ENCODE data around the gene EYS. TPM values are rescaled to one million over a fixed set of nuclear protein-coding genes. Genes with fewer than 3 reads are reported as not detected.

The EYS gene
- total RNA-seq, 2 donors from 2014 or later = not detected

- H3K4me3 ChIP-seq = no peak overlapping the region
- DNase-seq (ENCODE audit: low spot score) = no peak
- H3K9me3 ChIP-seq = no peaks in the 10 kb centered on the region
- no peaks in the 10 kb centered on the region for H3K4me1 ChIP-seq
- no peak overlapping the region for H3K27ac ChIP-seq
- peaks cover 41% of the 10 kb centered on the region for H3K36me3 ChIP-seq
- H3K27me3 ChIP-seq = no peaks in the 10 kb centered on the region
- no peak for TF ChIP-seq CTCF (IDR thresholded peaks at IDR 0.05)
These were observed 1992.9 kb downstream of the EYS start for GRCh38 chr6:63714091-63714490.

GRCh38 chr6:63713332-63713731, 1993.7 kb downstream of the EYS start:
- H3K27me3 ChIP-seq = no peaks in the 10 kb centered on the region
- H3K9me3 ChIP-seq = no peaks in the 10 kb centered on the region
- peaks cover 48% of the 10 kb centered on the region for H3K36me3 ChIP-seq

DNA sequence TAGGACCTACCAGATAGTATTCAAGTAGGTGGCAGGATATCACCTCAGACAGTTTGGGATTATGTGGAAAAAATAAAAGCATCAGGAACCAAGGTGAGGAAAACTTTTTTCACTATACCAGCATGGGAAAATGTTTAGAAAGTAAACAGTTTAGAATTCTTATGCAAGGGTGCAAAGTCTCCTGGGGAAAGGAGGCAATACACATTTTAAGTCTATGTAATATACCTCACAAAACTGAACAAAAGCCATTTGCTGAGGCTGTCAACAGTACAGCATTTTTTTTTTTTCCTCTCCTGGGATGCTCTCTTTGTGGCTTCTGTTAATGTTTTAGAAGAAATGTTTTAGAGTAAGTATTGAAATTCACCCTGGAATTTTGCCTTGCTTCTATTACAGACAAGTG, 1997.9 kb downstream of the EYS start:
- Histone ChIP-seq H3K36me3 (peaks cover 68% of the 10 kb centered on the region), H3K27ac (no peak overlapping the region), H3K9me3 (no peaks in the 10 kb centered on the region), H3K4me3 (no peak overlapping the region), H3K4me1 (no peaks in the 10 kb centered on the region), H3K27me3 (no peaks in the 10 kb centered on the region)
- TF ChIP-seq CTCF (IDR thresholded peaks at IDR 0.05) = no peak
- no peak for DNase-seq (ENCODE audit: low spot score)

More at GRCh38 chr6:63713332-63713731, 1993.7 kb downstream of the EYS start:
- no peak for TF ChIP-seq CTCF (IDR thresholded peaks at IDR 0.05)
- Histone ChIP-seq H3K4me1 (no peaks in the 10 kb centered on the region), H3K27ac (no peak overlapping the region), H3K4me3 (no peak overlapping the region)
- no peak for DNase-seq (ENCODE audit: low spot score)

- Histone ChIP-seq H3K4me3 (no peak overlapping the region), H3K27ac (no peak overlapping the region), H3K36me3 (peaks cover 73% of the 10 kb centered on the region), H3K4me1 (no peaks in the 10 kb centered on the region), H3K27me3 (no peaks in the 10 kb centered on the region), H3K9me3 (no peaks in the 10 kb centered on the region)
- no peak for TF ChIP-seq CTCF (IDR thresholded peaks at IDR 0.05)
- no peak for DNase-seq (ENCODE audit: low spot score)
These were observed 1998.4 kb downstream of the EYS start for GRCh38 chr6:63708631-63709030.

GRCh38 chr6:63706630-63707029, 2000.4 kb downstream of the EYS start:
- Histone ChIP-seq H3K27me3 (no peaks in the 10 kb centered on the region), H3K9me3 (no peaks in the 10 kb centered on the region), H3K4me1 (no peaks in the 10 kb centered on the region), H3K36me3 (peaks cover 70% of the 10 kb centered on the region), H3K27ac (no peak overlapping the region), H3K4me3 (no peak overlapping the region)
- DNase-seq (ENCODE audit: low spot score) = no peak
- TF ChIP-seq CTCF (IDR thresholded peaks at IDR 0.05) = no peak

- Histone ChIP-seq H3K27me3 (no peaks in the 10 kb centered on the region), H3K36me3 (peaks cover 70% of the 10 kb centered on the region), H3K27ac (no peak overlapping the region), H3K9me3 (no peaks in the 10 kb centered on the region), H3K4me3 (no peak overlapping the region), H3K4me1 (no peaks in the 10 kb centered on the region)
- DNase-seq (ENCODE audit: low spot score) = no peak
- TF ChIP-seq CTCF (IDR thresholded peaks at IDR 0.05) = no peak
These were observed 2001.3 kb downstream of the EYS start for GRCh38 chr6:63705707-63706106.

Data from right atrium auricular region (tissue), 2 donors.